Measurements from ENCODE around the gene DVL1.
"Not testable (repeated sequence)": the region's sequence is repeated elsewhere in the genome, so short reads cannot be mapped to it uniquely, and the experiment has no call there.

DVL1 gene

GRCh38 chr1:1373051-1373814 lies 24.0 kb upstream of the DVL1 start:
- no peak for DNase-seq

- peak; percentile 16 for DNase-seq
These were observed 22.8 kb upstream of the DVL1 start for GRCh38 chr1:1371746-1372711.

GRCh38 chr1:1371364-1371745 lies 22.1 kb upstream of the DVL1 start:
- DNase-seq: no peak

GRCh38 chr1:1370771-1371300 lies 21.6 kb upstream of the DVL1 start:
- DNase-seq: no peak

- DNase-seq: not testable (repeated sequence)
These were observed 20.9 kb upstream of the DVL1 start for GRCh38 chr1:1370094-1370493.

DNA sequence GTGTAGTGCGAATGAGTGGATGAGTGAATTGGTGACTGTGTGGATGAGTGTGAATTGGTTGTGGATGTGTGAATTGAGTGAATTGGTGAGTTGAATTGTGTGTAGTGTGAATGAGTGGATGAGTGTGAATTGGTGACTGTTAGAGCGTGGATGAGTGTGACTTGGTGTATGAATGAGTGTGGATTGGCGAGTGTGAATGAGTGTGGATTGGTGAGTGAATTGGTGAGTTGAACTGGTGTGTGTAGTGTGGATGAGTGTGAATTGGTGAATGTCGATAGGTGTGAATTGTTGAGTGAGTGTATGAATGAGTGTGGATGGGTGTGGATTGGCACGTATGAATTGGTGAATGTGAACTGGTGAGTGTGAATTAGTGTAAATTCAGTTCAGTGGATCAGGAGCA lies 18.1 kb upstream of the DVL1 start:
- DNase-seq: no peak

GRCh38 chr1:1366699-1367066 lies 17.5 kb upstream of the DVL1 start:
- no peak for DNase-seq

DNA sequence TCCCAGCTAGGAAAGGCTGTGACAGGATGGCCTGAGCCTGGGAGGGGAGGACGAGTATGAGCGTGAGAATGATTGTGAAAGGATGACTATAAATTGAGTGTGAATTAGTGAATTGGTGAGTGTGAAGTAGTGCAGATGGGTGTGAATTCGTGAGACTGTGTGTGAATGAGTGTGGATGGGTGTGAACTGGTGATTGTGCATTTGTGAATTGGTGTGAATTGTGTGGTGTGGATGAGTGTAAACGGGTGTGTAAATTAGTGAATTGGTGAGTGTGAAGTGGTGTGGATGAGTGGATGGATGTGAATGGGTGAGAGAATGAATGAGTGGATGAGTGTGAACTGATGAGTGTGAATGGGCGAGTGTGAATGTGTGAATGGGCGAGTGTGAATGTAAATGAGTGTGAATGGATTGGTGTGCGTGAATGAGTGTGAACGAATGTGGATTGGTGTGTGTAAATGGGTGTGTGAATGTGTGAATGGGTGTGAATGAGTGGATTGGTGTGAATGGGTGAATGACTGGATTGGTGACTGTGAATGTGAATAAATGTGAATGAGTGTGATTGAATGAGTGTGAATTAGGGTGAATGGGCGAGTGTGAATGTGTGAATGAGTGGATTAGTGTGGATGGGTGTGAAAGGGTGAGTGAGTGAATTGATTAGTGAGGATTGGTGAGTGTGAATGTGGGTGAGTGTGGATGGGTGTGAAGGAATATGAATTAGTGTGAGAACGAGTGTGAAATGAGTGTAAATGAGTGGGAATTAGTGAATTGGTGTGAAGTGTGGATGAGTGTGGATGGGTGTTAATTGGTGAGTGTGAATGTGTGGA lies 16.9 kb upstream of the DVL1 start:
- no peak for DNase-seq

GRCh38 chr1:1364266-1364665 lies 15.0 kb upstream of the DVL1 start:
- DNase-seq: no peak

- no peak for DNase-seq
These were observed 12.8 kb upstream of the DVL1 start for GRCh38 chr1:1361982-1362423.

DNA sequence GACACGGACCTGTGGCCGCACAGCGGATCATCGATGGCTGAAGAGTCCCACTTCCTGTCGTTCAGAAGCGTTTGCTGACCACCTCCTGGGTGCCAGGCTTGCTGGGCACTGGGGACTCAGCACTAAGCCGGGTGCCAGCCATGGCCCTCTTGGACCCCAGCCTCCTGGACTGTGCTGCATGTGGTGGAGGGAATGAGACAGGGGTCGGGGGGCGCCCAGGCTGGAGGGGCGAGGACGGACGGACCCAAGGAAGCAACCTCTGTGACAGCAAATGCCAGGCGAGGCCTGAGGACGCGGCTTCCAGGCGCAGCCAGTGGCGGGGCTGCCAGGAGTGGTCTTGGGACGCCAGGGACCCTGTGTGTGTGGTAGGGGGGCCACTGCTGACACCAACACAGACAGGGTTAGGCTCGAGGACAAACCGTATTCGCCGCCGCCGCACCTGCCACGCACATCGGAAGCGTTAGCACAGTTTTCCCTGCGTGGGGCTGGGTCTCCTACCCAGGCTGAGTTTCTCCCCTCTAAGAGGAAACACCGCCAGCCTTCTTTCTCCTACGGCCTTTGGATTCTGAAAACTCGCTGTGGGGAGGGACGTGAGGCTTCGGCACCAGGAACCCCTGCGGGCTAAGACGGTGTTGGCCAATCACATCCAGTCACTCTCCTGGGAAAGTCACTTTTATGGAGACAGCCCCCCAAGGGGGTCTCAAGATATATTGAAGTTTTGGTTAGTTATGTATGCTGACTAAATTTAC lies 12.2 kb upstream of the DVL1 start:
- DNase-seq: no peak

- DNase-seq: no peak
These were observed 11.4 kb upstream of the DVL1 start for GRCh38 chr1:1360506-1361169.

- no peak for DNase-seq
These were observed 10.6 kb upstream of the DVL1 start for GRCh38 chr1:1359664-1360468.

- DNase-seq: no peak
These were observed 10.1 kb upstream of the DVL1 start for GRCh38 chr1:1359308-1359663.

DNA sequence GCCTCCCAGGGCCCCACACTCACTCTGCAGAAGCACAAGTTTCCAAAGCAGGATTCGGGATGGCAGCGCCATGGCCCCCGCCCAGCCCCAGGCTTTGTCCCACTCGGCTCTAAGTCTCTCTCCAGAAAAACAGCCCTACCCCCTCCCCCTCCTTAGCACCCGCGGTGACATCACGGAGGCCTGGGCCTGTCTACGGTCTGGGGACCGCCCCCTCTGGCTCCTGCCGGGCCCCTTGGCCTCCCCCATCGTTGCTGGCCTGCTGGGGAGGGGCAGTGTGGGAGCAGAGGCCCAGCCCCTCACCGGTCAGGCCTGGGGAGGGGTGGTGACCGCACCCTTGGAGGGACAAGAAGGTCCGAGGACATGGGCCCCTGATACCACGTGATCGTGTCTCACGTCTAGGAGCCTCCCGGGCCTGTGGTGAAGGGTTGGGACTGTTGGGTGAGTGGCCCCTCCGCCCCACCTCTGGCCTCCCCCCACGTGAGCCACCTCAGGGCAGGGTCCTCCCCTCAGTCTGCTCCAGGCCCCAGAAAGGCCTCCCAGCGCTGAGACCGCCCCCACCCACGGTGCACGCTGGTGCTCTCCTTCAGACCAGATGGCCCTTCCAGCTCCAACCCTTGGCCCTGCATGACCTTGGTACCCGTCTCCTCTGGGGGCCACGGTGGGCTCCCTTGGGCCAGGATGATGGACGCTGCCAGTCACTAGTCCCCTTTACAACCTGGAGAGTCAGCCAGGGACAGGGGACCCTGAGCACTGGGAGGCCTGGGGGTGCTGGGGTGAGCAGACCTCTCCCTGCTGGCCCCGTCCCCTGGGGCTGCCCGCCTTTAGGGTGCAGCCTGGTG lies 9.4 kb upstream of the DVL1 start, which contains the start of gene MXRA8:
MXRA8 (minus strand) TSS at position 123 of the 839 bp plus-strand sequence; CDS start at position 72, 51 bp downstream.
- DNase-seq: no peak

GRCh38 chr1:1357871-1358432 lies 8.7 kb upstream of the DVL1 start:
- DNase-seq: no peak

DNA sequence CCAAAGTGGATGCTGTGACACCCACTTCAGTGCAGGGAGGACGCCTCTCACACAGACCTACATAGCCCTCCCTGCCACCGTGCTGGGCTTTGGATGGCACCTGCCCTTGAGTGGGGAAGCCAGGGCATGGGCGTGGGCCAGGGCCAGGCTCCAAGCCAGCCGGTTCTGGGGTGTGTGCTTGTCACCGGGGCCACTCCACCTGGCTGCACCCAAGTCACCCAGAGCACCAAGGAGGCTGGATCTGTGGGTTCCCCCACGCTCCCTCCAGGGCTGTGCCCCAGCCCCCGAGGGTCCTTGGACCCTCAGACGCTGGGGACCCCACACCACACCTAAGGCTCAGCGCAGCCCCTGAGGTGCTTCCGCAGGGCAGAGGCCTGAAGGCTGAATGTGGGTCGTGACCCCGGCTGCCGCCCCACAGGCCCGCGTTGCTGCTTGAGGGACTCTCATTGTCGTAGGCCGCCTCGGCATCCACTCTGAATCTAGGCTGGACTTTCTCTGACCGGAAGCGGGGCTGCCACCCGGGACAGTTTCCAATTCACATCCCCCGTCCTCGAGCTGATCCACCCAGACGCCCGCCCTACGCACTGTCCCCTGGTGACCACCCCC lies 7.7 kb upstream of the DVL1 start:
- no peak for DNase-seq

DNA sequence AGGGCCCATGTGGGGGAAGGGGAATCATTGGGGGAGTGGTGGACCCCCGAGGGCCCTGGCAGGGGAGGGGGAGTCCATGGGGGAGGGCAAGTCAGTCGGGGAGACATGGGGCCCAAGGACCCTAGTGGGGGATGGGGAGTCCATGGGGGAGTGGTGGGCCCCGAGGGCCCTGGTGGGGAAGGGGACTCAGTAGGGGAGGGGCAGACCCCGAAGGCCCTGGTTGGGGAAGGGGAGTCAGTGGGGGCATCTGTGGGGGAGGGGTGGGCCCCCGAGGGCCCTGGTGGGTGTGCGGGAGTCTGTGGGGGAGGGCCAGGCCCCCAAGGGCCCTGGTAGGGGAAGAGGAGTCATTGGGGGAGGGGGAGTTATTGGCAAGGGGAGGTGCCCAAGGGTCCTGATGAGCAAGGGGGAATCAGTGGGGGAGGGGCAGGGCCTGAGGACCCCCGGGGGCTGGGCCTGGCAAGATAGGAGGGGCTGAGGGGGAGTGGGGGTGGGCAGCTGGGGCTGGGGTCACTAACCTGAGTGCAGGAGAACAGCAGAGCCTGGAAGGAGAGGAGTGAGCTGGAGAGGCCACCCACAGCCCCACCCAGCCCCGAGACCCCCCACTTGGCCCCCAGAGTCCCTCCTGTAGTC lies 7.1 kb upstream of the DVL1 start:
- no peak for DNase-seq
